Raji (cell line): ENCODE results near the gene CACNA1B.

Experiments used
- POLR2A ChIP-seq: IDR thresholded peaks from 2 replicates; pipeline ENCODE4 v1.6.1; 2011; ENCODE audit warnings: low read depth, low read length, control low read depth; ENCODE audit not compliant: insufficient read depth

The CACNA1B gene

DNA sequence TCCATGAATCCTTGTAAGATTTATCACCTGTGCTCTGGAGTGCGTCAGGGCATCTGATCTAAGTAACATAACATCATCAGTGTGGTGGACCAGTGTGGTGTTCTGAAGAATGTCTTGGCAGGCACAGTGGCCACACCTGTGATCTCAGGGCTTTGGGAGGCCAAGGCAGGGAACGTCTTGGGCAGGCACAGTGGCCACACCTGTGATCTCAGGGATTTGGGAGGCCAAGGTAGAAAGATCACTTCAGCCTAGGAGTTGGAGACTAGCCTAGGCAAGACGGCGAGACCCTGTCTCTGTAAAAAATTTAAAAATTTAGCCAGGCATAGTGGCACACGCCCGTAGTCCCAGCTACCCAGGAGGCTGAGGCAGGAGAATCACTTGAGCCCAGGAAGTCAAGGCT is 185.5 kb downstream of the CACNA1B start:
- no peak for TF ChIP-seq POLR2A

DNA sequence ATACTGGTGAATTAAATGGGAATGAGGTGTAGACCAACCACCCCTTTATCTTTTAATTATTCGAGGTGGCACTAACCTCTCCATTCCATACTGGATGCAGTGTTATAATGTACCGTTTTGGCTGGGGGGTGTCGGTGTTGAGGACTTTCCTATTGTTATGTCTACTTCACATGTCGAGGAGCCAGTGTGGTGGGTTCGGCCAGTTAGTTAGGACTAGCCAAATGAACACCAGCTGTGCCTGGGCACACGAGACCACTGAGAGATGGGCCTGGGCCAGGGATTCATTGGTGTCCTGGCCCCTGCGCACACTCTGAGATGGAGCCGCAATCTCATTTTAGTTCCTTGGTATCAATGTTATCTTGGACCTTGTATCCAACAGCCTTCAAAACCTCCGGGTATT is 186.2 kb downstream of the CACNA1B start:
- TF ChIP-seq POLR2A: no peak

DNA sequence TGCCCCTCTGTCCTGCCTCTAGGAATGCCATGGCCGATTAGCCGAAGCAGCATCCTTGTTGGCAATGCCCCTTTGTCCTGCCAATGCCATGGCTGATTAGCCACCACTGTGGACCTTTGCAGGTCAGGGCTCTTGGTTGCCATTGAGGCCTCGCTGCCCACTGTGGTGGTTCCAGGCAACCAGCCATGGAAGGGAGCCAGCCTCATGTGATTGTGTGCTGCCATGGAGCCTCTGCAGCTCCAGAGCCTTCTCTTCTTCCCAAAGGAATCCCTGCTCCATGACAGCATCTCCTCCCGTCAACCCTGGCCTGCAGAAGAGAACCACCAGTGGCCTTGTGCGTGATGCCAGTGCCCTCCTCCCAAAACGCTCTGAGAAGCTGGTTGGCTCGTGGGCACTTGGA is 187.0 kb downstream of the CACNA1B start:
- no peak for TF ChIP-seq POLR2A

DNA sequence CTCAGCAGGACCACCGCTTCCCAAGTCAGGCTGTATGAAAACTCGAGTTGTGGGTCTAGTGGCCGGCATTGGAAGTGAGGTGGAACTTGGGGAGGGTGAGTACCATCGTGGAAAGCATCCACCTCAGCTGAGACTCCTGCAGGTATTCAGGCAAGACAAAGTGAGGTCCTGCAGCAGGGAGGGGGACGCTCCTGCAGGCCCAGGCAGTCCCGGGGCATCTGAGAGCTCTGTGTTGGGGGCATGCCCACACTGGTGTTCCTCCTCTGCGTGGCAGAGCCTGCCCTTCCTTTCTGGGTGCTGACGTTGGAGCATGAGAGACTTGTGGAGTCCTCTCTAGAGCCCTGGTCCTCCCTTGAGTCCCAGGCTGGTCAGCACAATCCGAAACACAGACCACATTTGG is 187.7 kb downstream of the CACNA1B start:
- no peak for TF ChIP-seq POLR2A

DNA sequence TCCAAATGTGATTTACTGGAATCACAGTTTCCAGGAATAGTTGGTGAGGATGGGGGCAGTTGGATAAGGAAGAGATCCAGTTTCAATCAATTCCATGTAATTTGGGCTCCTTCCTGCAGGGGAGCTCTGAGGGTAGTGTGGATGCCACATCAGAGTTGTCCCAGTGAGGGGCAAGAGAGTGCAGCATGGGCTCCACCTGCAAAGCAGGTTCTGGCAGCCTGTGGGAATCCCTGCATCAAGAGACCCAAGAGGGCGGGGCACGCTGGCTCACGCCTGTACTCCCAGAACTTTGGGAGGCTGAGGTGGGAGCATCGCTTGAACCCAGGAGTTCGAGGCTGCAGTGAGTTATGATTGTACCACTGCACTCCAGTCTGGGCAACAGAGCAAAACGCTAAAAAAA is 188.5 kb downstream of the CACNA1B start:
- no peak for TF ChIP-seq POLR2A

DNA sequence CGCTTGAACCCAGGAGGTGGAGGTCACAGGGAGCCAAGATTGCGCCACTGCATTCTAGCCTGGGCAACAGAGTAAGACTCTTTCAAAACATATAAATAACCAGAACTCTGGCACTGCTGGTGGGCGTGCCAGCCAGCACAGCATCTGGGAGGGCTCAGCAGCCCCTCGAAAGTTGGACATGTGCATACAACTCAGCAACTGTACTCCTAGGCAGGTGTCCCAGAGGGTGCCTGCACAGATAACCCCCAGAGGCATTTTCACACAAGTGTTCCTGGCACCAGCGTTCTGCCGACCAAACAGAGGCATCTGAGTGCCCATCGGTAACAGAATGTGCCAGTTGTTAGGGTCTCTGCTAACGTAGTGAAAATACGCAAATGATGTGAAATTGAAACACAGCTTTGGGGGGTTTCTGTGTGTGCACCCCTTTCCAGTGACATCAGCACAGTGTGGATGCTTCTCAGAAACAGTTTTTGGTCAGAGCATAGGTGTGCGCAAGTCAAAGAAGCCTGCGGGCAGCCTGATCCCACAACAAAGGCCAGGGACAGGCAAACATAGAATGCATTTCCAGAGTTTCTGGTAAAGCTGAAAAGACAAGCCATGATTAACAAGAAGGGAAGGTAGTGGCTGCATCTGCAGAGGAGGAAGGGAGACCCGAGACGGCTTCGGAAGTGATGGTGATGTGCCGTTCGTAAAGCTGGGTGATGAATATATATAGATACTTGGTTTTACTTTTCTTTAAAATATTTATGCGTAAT is 190.2 kb downstream of the CACNA1B start:
- TF ChIP-seq POLR2A: no peak

DNA sequence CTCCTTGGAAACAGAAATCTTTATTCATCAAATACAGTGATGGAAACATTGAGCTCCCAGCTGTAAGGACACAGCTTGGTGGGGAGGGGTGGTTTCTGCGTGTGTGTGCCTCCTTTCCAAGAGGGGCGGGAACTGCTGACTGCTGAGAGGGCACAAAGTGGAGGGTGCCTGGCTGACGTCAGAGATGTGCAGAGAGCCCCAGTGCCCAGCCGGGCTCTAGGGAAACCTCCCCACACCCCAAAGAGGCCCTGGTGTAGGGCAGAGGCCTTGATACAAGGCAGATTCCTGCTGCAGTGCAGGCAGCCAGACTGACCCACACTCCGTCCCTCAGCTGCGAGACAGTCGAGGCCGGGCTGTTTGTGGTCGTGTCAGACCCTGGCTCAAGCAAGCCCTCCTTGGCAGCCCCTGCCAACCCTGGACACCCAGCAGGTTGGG is 191.0 kb downstream of the CACNA1B start:
- no peak for TF ChIP-seq POLR2A

DNA sequence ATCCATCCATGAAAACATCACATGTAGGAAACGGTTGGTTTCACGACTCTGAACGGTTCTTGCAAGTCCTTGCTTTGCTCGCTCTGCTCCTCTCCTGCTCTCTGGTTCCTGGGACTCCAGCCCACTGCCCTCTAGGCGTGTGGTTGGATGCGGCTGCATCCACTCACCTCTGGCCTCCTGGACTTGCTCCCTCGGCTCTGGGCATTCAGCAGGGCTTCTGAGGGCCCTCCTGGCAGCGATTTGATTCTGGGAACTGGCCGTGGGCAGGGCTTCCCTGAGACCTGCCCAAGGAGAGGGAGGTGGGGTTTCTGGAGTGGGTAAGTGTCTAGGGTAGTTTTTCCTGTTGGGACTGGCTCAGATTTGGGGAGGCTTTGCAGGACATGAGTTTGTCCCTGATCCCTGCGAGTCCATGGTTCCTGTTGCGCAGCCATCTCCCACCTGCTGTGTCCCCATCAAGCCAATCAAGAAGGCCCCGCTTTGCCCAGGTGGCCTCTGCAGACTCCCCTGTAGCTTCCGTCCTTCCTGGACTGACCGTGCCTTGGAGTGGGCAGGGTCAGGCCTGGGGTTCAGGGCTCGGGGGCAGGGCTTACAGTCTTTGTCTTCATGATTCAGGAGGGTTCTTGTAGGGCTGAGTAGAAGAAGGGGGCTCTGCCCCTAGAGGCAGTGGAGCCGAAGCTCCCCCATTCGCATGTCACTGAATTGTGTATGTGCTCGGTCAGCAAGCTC is 192.3 kb downstream of the CACNA1B start:
- no peak for TF ChIP-seq POLR2A

DNA sequence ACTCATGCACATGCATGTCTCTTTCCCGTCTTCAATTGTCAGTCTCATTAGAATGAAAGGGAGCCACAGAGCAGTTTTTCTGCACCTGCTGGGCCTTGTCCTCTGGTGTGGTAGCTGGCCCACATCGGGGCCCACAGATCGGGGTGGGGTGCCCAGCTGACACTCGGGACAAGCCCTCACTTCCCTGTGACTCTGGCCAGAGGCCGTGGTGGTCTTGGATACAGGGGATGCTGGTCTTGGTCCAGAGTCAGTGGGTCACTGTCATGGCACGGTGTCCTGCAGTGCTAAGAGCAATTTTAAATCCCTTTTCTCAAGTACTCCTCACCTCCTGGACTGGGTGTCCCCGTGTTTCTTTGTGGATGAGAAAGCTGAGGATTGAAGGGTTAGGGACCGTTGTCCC is 193.2 kb downstream of the CACNA1B start:
- no peak for TF ChIP-seq POLR2A

DNA sequence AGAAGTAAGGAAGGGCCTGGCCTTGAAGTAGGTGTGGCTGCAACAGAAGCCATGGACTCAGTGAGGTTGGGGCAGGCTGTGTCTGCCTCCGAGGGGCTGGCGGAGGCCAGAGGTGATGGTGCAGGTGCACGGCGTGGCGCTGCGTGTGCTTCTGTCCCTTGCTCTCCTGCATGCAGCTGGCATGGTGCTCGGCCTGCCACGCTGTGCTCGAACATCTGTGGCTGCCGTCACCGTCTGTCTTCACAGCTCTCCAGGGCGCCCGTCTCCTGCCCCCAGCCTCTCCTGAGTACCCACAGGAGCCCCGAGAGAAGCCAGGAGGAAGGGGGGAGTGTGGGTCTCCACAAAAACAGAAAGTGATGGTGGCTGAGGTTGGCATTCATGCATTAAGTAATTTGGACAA is 193.7 kb downstream of the CACNA1B start:
- TF ChIP-seq POLR2A: no peak

DNA sequence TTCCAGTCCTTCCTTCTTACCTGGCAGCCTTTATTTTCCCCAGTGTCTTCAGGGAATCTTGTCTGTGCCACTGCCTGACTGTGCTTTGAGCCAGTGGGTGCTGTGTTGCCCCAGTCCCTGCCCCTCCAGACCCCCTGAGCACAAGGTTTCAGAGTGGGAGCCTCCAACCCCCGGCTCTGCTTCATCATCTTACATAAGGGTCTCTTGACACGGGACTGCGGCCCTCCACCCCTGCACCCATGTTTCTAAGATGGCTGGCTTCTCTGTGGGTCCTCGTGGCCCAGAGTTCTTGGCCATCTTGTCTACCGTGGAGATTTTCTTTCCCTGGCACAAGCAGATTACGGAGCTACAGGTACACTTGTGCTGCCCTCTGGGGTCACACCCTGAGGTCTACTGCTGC is 194.1 kb downstream of the CACNA1B start:
- no peak for TF ChIP-seq POLR2A

DNA sequence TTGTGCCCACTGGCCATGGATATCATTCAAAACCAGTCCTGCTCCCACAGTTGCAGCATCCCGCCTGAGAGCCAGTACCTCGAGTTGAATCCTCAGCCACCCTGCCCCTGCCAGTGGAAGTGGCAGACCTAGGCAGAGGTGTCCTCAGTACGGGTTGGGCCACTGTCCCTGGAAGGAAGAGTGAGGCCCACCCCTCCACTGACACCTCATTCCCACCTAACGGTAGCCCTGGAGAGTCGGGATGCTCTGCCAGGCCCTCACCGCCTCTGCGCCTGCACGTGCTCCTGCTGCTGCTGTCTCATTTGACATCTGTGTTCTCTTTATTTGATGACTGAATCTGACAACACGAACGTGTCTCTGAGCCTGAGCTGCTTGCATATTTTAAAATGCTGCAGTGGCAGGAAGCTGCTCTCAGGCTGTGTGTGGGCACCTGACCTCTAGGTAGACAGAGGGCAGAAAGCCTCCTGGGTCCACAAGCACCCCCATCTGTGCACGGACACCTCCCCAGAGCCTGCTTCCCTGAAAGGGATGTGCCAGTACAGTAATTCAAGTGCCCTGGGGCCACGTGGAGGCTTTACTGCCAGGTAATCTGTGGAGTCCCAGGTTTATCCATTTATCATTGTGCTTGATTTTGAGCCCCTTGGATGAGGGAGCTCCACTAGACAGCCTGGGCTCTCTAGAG is 194.7 kb downstream of the CACNA1B start:
- TF ChIP-seq POLR2A: no peak

DNA sequence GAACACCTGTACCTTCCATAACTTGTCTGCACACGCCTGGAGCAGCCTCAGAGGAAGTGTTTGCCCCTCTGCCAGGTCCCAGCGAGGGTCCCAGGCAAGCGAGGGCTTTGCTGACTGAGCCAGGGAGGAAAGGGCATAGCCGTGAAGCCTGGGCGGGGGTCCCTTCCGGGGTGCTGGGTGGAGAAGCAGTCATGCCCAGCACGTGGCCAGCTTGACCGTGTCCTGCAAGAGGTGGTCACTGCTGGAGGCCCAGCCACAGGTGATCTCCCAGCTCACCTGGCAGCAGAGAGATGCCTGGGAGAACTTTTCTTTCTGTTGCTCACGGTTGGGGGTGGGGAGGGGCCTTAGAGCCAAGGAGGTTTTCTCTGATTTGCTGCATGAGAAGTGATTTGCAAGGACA is 195.3 kb downstream of the CACNA1B start:
- TF ChIP-seq POLR2A: no peak

DNA sequence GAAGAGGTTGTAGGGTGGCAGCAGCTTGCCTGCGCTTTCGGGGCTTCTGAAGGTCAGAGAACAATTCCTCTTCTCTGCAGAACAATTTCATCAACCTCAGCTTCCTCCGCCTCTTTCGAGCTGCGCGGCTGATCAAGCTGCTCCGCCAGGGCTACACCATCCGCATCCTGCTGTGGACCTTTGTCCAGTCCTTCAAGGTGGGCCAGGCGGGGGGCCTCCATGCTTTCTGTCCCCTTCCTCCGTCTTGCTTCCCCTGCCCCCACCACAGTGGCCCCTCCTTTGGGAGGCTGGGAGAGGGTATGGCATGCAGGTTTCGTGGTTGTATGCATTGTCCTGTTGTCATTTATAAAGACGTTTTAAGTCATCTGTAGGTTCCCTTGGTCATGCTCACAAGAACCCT is 195.8 kb downstream of the CACNA1B start:
- TF ChIP-seq POLR2A: no peak

DNA sequence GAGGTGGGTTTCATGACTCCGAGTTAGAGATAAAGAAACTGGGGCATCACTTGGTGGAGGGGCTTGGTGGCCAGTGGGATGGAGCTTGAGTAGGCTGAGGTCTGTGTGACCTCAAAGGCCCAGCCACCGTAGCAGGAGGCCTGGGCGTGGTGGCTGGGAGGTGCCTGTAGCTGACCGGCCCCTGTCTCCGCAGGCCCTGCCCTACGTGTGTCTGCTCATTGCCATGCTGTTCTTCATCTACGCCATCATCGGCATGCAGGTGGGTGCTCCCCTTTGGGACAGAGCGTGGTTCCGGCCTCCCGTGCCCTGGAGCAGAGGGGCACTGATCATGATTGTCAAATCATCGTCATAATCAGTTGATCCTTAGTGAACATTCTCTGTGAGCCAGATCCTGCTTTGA is 196.2 kb downstream of the CACNA1B start:
- TF ChIP-seq POLR2A: no peak

DNA sequence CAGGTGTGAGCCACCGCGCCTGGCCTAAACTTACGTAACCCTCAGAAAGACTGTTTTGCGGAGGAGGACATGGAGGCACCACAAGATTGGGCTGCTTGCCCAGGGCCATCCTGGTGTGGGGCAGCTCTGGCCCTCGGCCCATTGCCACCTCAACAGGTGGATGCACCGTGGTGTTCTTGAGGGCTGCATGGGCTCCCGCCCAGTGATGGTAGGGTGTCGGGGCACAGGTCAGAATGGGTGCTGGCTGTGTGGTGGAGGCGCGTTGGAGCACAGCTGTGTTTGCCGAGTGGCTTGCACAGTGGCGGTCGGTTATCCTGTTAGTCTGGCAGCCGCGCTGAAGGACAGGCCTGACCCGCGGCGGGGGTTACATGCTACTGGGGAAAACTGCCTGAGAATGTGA is 196.9 kb downstream of the CACNA1B start:
- TF ChIP-seq POLR2A: no peak
